ENCODE data around the gene HMGXB4.

HMGXB4 gene

DNA sequence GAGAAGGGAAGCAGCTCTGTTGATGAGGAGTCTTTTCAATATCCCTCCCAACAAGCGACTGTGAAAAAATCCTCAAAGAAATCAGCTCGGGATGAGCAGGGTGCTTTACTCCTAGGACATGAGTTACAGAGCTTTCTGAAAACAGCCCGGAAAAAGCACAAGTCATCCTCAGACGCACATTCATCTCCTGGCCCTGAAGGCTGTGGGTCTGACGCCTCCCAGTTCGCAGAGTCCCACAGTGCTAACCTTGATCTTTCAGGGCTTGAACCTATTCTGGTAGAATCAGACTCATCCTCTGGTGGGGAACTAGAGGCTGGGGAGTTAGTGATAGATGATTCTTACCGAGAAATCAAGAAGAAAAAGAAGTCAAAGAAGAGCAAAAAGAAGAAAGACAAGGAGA, 7.7 kb downstream of the HMGXB4 start:
- no peak for DNase-seq

GRCh38 chr22:35266277-35266676, 9.0 kb downstream of the HMGXB4 start:
- no peak for DNase-seq

DNA sequence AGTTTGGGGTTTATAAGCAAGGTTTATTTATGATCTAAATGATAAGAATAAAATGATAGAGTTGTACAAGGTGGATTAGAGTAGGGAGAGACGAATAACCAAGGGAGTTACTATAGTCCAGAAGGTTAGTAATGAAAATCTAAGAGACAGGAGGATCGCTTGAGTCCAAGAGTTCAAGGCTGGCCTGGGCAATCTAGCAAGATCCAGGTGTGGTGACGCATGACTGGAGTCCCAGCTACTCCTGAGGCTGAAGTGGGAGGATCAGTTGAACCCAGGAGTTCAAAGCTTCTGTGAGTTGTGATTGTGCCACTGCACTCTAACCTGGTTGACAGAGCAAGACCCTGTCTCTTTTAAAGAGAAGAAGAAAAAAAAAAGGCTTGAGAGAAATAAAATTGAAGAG, 12.3 kb downstream of the HMGXB4 start:
- no peak for DNase-seq

- no peak for DNase-seq
These were observed 17.0 kb downstream of the HMGXB4 start for GRCh38 chr22:35274154-35274871.

- no peak for DNase-seq
These were observed 18.3 kb downstream of the HMGXB4 start for GRCh38 chr22:35275580-35275979.

- no peak for DNase-seq
These were observed 18.7 kb downstream of the HMGXB4 start for GRCh38 chr22:35276019-35276418.

DNA sequence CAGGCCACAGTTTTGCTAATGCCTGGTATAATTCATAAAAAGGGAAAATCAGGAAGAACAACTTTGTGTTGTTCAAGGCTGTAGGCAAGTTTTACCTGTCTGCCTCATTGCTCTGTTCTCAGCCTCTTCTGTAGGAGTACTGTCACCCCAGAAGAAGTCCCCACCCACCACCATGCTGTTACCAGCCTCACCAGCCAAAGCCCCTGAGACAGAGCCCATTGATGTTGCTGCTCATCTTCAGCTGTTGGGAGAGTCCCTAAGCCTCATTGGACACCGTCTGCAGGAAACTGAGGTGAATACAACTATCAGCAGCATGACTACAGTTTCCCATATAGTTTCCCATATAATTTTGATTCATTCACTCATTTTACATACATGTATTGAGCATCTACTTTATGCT, 30.8 kb downstream of the HMGXB4 start:
- DNase-seq = no peak

- DNase-seq = no peak
These were observed 35.5 kb downstream of the HMGXB4 start for GRCh38 chr22:35292786-35293185.

- DNase-seq = no peak
These were observed 38.8 kb downstream of the HMGXB4 start for GRCh38 chr22:35296051-35296450.

DNA sequence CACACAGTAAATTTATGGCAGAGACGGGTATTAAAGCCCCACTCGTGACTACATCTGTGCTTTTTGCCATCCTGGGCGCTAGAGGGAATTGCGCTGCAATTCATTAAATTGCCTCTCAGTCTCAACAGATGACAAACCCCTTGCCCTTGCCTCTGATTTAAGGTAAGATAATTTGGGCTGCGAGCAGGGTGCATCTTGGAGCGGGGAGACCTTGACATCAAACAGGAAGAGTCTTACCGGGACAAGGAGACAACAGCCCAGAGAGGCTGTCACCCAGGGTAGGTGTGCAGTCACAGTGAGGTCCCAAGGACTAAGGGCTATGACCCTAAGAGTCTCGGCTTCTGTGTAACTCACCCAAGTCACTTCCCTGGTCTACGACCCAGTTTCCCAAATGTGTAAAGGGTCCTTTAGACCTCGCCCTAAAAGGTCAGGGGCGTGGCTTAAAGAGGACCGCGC, 42.0 kb downstream of the HMGXB4 start:
- no peak for DNase-seq

DNA sequence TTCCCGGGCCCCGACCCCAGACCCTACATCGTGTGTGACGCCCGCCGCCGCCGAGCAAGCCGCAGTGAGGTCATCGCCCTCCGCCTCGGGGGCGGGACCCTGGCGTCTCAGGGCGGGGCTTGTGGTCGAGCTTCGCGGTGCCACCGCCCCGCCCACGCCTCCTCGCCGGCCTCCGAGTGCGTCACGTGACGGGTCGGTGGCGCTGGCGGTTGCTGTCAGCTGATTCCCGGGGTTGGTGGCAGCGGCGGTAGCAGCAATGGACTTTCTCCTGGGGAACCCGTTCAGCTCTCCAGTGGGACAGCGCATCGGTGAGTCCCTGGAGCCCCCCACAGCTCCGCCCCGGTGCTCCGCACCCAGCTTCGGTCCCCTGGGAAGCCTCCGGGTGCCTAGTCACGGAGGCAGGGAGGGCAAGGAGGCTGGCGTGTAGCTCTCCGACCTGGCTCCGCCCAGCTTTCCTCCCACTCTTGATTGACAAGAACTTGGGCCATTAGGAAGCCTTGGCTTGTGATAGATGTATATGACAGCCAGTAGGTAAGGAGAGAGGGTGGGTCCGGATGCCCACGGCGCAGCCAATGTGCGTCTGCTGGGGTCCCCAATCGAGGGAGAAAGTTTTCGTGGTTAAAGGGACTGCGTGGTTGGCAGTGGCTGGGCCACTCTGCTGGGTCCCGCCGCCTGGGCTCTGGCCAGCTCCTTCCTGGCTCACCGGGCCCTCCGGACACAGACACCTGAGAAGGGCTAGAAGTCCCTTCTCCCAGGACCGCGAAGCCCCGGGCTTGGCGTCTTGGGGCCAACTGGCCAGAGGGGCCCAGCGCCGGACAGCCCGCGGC, 42.6 kb downstream of the HMGXB4 start, which contains the start of gene TOM1:
TSS of gene TOM1 (plus strand) at position 222 of the 827 bp plus-strand sequence. CDS start at position 257, 35 bp downstream.
- peak; percentile 99 for DNase-seq

- DNase-seq = no peak
These were observed 44.1 kb downstream of the HMGXB4 start for GRCh38 chr22:35301372-35301874.

GRCh38 chr22:35303029-35303624, 45.8 kb downstream of the HMGXB4 start:
- DNase-seq = no peak

DNA sequence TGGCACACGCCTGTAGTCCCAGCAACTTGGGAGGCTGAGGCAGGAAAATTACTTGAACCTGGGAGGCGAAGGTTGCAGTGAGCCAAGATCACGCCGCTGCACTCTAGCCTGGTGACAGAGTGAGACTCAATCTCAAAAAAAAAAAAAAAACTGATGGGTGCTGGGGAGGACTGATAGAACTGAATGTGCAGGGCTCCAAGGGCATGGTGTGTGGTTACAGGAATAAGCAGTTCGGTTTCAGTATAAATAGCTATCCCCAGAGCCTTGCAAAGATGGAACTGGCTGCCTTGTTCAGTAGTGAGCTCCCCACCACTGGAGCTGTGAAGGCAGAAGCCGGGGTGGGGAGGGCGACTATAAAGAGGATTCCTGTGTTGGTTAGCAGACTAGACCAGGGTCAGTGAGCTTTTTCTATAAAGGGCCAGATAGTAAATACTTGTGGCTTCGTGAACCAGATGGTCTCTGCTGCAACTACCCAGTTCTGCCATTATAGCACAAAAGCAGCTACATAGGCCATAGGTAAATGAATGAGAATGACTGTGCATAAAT, 48.3 kb downstream of the HMGXB4 start:
- DNase-seq = no peak

DNA sequence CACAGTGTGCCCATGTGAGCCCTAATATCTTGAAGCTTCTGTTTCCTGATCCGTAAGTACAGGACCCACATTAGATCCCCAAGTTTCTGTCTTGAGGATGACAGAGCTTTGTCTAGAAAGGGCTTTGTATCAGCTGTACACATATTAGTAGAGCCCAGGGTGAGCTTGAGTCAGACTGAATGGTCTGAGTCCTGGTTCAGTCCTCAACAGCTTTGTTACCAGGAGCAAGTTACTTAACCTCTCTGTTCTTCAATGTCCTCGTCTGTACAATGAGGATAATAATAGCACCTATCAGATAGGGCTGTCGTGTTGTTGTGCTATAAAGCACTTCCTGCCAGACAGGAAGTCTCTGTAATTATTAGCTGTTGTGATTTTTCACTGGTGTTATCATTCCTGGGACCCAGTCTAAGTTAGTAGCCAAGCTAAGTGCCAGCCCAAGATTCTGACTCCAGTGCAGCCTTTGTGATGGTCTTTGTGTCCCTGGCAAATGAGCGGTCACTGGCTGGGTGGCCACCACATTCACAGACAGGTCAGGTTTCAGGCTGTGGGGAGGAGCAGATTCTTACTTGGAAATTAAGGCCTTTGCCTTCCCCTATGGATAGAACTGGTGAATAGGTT, 49.2 kb downstream of the HMGXB4 start:
- DNase-seq = no peak

DNA sequence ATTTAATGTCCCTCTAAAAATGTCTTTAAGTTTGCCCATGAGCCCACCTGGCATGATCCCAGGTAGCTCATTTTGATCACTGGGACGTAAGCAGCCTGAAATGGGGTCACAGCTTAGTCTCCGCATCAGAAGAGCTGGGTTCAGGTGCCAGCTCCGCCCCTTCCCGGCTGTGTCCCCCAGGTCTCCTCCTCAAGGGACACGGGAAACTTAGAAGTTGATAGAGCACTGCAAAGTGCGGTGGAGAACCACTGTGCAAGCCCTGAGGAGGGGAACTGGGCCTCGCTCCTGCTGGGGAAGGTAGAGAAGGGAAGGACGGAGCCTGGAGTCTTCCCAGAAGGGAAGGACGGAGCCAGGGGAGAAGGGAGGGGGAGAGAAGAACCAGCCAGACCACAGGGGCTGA, 50.1 kb downstream of the HMGXB4 start:
- DNase-seq = no peak

DNA sequence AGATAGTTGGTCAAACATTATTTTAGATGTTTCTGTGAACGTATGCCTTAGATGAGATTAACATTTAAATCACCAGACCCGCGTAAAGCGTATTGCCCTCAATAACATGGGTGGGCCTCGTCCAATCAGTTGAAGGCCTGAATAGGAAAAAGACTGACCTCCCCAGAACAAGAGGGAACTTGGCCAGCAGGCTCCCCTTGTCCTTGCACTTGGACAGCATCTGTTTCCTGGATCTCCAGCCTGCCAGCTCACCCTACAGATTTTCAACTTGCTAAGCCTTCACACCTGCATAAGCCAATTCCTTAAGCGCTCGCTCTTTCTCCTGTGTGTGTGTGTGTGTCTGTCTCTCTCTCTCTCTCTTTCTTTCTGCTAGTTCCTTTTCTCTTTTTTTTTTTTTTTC, 50.6 kb downstream of the HMGXB4 start:
- no peak for DNase-seq

DNA sequence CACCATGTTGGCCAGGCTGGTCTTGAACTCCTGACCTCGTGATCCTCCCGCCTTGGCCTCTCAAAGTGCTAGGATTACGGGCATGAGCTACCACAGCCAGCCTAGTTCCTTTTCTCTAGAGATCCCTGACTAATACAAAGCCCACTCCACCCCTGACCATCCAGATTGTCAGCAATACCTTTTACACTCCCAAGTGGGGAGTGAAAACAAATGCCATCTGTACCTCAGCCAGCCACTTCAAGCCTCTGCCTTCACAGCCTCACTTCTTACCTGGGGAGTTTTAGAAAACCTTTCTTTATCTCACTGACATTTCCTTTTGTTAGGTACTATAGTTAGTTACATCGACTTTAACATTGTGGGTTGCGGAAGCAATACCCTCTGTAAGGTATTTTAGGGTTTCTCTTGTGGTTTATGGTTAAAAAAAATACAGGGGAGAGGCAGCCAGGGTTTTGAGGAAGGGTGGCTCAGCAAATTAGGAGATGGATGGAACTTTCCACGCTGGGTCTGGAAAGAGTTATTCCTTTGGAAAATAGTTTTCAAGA, 51.3 kb downstream of the HMGXB4 start:
- DNase-seq = no peak

- peak; percentile 37 for DNase-seq
These were observed 53.6 kb downstream of the HMGXB4 start for GRCh38 chr22:35310556-35311550.

- no peak for DNase-seq
These were observed 54.3 kb downstream of the HMGXB4 start for GRCh38 chr22:35311551-35311999.

Measured in activated CD8-positive, alpha-beta memory T cell treated with anti-CD3 and anti-CD28 coated beads for 24 hours (primary cell).